Measurements from ENCODE around the gene ABCA13.

GRCh38 chr7:48502021-48502420, 330.8 kb downstream of the ABCA13 start:
- TF ChIP-seq CTCF (IDR thresholded peaks at IDR 0.05; ENCODE audit: low read depth, low read length, poor library complexity, severe bottlenecking) (no peak), EZH2phosphoT487 (IDR thresholded peaks at IDR 0.05; ENCODE audit: borderline replicate concordance, low read length) (no peak)

Data from DOHH2 (cell line).